ENCODE results near the gene SYNGR3.
"Not testable (repeated sequence)": the region's sequence is repeated elsewhere in the genome, so short reads cannot be mapped to it uniquely, and the experiment has no call there.

Gene SYNGR3

DNA sequence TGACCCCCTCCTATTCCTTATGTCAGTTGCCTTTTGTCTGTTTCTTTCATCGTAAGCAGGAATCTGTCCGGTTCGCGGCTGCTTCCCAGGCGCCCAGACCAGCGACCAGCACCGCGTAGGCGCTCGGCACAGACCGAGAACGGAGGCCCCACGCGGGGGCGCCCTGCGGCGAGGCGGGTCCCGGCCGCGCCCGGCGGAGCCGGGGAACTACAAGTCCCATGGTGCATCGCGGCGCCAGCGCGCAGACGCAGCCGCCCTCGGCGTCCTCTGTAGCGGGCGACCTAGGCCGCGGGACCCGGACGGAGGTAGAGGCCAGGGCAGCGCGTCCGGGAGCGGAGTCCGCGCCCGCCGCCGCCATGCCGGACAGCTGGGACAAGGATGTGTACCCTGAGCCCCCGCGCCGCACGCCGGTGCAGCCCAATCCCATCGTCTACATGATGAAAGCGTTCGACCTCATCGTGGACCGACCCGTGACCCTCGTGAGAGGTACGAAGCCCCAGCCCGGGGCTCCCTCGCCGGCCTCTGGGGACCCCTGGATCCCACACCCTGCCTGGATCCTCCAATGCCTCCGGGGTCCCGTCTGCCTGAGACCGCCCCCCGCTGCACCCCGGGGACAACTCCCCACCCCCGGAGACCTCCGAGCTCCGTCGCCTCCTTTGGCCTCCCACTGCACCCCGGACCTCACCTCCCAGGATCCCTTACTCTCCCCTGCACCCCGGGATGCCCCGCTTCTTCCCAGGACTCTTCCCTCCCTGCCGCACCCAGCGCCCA is 30.3 kb upstream of the SYNGR3 start, which contains the start of gene NDUFB10:
Gene NDUFB10 (plus strand): TSS at position 270 of the 771 bp plus-strand sequence. CDS start 87 bp downstream, at position 357.
- DNase-seq (ENCODE audit: low read depth, low spot score), result no peak

GRCh38 chr16:1960665-1961630 is 28.8 kb upstream of the SYNGR3 start:
- DNase-seq (ENCODE audit: low read depth, low spot score), result no peak

GRCh38 chr16:1961651-1962067 is 28.1 kb upstream of the SYNGR3 start:
- DNase-seq (ENCODE audit: low read depth, low spot score), result no peak

DNA sequence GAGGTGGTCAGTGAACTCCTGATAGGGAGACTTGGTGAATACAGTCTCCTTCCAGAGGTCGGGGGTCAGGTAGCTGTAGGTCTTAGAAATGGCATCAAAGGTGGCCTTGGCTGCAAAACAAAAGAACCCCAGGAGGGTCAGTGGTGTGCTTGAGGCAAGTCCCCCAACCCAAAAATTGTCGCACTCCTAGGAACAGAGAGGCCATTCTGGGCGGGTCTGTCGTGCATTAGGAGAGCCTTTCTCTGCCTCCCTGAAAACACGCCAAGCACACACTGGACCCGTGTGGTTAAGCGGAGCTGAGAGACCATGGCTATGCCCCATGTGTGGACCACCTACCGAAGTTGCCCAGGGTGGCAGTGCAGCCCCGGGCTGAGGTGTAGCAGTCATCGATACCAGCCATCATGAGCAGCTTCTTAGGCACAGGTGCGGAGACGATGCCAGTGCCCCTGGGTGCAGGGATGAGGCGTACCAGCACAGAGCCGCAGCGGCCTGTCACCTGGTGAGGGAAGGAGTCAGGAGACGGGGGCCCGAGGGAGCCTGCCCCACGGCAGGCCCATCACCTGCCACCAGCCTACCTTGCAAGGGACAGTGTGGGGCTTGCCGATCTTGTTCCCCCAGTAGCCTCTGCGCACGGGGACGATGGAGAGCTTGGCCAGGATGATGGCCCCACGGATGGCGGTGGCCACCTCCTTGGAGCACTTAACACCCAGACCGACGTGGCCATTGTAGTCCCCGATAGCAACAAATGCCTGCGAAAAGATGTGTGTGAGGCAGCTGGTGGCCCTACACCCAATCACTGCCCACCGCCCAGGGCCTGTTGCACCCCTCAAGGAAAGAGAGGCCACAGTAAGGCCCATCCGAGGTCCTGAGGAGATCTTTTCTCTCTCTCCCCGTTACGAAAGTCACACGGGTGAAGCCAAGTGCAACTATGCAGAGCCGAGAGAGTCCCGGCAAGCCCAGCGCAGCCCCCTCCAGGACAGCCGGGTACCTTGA is 27.3 kb upstream of the SYNGR3 start:
- DNase-seq (ENCODE audit: low read depth, low spot score), result not testable (repeated sequence)

- no peak for DNase-seq (ENCODE audit: low read depth, low spot score)
Measured at GRCh38 chr16:1963806-1964505, 25.8 kb upstream of the SYNGR3 start.

DNA sequence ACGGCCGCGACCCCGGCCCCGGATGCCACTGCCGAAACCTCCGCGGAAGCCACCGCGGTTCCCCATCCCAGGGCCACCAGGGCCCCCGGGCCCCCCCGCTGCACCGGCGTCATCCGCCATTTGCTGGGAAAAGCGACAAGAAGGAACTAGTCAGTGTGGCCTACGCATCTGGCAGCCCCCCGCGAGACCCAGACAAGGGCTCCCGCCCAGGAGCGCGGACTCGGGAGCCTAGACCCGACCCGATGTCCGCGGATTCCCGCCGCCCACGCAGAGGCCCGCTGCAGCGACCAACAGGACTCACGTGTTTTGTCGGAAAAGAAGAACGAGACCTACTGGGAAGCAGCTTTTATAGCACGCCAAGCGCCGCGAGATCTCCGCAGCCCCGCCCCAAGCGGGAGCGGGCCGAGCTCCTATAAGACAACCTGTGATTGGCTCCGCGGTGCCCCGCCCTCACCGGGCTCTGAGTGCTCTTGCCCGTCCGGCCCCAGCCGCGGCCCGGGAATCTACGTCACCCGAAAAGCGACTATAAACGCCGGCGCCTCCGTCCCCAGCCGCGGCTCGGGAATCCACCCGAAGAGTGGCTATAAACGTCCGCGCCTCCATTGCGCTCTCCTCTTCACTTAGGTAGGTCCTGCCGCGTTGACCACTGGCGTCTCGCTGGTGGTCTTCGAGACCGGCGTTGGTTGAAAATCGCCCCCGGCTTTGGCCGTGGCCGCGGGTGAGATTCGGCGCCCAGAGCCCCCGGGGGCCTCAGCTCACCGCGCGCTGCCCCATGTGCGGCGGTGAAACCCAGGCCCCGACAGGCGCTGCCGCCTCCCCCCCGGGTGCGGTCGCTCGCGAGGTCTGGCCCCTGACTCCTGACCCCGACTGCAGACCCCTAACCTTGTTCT is 25.0 kb upstream of the SYNGR3 start, which contains the start of gene RPS2:
Gene RPS2 (minus strand): TSS at position 321 of the 890 bp plus-strand sequence. CDS start 201 bp downstream, at position 120.
- peak; percentile 97 for DNase-seq (ENCODE audit: low read depth, low spot score)

DNA sequence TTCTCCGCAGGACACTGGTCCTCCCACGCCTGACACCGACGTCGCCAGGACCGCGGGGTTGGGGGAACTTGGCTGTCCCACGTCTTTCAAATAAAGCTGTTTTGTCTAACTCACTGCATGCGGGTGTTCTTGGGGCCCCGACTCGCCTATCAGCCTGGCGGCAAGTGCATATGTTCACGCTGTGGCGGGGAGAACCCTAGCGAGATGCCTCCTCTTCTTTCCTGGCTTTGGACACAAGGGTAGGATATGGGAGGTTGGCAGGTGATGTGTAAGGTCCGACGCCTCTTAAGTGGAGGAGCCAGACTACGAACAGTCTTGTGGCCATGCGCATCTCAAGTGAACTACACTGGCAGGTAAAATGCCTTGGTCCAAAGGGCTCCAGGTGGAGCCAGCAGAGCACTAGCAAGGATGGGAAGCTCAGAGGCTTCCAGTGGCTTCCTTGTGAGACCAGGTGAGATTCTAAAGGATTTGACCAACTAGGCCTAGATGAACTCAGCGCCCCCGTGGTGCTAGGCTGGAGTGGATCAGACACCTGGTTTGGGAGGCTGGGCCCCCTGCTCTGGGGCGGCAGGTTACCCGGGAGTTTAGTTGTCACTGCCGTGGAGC is 24.3 kb upstream of the SYNGR3 start:
- DNase-seq (ENCODE audit: low read depth, low spot score), result no peak

GRCh38 chr16:1966460-1966859 is 23.3 kb upstream of the SYNGR3 start, which contains the start of gene RNF151:
Gene RNF151, plus strand, starts transcription at chr16:1966856. Its CDS starts 26 bp downstream, at chr16:1966882.
- DNase-seq (ENCODE audit: low read depth, low spot score), result no peak

DNA sequence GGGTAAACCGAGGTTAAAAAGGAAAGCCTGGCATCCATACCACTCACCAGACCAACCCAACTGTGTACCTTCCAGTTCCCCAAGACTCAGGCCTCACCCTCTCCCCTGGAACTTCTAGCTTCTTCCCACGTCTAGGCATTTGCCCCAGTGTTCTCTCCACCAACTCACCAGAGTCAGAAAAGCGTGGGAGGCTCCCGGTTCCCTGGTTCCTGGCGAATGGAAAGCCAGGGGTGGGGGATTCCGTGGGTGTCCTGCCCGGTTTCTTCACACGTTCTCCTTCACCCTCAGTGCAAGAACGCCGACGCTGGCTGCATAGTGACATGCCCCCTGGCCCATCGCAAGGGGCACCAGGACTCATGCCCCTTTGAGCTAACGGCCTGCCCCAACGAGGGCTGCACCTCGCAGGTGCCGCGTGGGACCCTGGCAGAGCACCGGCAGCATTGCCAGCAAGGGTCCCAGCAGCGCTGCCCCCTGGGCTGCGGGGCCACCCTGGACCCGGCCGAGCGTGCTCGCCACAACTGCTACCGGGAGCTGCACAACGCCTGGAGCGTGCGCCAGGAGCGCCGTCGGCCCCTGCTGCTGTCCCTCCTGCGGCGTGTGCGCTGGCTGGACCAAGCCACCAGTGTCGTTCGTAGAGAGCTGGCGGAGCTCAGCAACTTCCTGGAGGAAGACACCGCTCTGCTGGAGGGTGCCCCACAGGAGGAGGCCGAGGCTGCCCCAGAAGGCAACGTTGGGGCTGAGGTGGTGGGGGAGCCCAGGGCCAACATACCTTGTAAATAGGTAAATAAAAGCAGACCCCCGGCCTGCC is 21.4 kb upstream of the SYNGR3 start:
- DNase-seq (ENCODE audit: low read depth, low spot score), result no peak

DNA sequence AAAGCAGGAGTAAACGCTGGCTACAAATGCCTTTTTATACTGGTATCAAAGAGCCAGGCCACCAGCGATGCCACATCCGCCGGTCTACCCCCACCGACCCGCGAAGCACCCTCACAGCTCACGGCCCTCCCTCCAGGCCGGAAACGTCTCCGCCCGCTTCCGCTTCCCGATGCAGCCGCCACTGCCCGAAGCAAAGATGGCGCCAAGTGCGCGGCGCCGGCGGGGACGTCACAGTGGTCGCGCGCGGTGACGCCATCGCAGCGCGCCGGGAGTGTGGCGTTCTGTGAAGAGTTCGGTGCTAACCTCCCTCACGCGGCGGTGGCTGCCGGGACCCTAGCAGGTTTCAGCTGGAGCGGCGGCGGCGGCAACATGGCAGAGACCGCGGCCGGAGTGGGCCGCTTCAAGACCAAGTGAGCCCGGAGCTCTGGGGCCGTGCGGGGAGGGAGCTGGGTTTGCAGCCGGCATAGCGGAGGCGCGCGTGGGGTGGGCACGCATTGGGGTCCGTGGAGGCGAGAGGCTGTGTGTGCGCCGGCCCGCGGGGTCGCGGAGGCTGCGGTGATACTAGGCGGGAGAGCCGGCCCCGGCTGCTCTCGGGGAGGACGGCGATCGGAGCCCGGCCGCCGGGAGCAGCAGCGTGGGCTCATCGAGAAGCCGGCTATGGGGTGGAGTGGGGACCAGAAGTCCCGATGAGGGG is 17.8 kb upstream of the SYNGR3 start, which contains the start of gene TBL3:
Gene TBL3 (plus strand): TSS at position 258 of the 694 bp plus-strand sequence. CDS start 112 bp downstream, at position 370.
- peak; percentile 83 for DNase-seq (ENCODE audit: low read depth, low spot score)

GRCh38 chr16:1972490-1972877 is 17.3 kb upstream of the SYNGR3 start:
- no peak for DNase-seq (ENCODE audit: low read depth, low spot score)

- no peak for DNase-seq (ENCODE audit: low read depth, low spot score)
Measured at GRCh38 chr16:1973461-1974156, 16.2 kb upstream of the SYNGR3 start.

DNA sequence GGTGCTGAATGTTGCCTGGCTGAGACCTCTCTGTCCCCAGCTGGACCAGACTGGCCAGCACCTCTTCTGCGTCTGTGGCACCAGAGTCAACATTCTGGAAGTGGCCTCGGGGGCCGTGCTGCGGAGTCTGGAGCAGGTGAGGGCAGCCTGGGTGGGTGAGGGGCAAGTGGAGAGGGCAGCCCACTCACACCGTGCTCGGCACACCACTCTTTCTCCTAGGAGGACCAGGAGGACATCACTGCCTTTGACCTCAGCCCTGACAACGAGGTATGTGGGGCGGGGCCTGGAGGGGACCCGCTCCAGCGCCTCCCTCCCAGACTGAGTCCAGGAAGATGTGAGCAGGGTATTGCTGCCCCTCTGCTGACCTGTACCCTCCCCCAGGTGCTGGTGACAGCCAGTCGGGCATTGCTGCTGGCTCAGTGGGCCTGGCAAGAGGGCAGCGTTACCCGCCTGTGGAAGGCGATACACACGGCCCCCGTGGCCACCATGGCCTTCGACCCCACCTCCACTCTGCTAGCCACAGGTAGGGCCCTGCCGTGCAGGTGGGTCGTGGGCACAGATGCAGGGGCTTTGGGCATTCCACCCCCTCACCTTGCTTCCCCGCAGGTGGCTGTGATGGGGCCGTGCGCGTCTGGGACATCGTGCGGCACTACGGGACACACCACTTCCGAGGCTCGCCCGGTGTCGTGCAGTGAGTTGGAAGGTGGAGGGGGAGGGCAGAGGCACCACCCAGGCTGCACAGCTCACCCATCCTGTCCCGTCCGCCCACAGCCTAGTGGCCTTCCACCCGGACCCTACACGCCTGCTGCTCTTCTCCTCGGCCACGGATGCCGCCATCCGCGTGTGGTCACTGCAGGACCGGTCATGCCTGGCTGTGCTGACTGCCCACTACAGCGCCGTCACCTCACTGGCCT is 15.4 kb upstream of the SYNGR3 start:
- no peak for DNase-seq (ENCODE audit: low read depth, low spot score)

GRCh38 chr16:1975432-1976215 is 14.1 kb upstream of the SYNGR3 start:
- DNase-seq (ENCODE audit: low read depth, low spot score), result no peak

- no peak for DNase-seq (ENCODE audit: low read depth, low spot score)
Measured at GRCh38 chr16:1976216-1976520, 13.6 kb upstream of the SYNGR3 start.
